Adrenal gland (tissue), 12 donors: ENCODE measurements around the gene OR51Q1. TPM values are rescaled to one million over a fixed set of nuclear protein-coding genes. Genes with fewer than 3 reads are reported as not detected.

Experiments
- DNase-seq, 7 donors: peaks; one replicate each; pipeline ENCODE4 v3.0.0-alpha.2; 2019 to 2020
- H3K27ac ChIP-seq, 5 donors: fragments of 200-600 bp; sonication (generic) in 4 of 5; 1 replicate in 3 of 5; 2 replicates in 2 of 5; pipeline versions ENCODE4 v1.5.1 to v1.8.0; 2016 to 2020; ENCODE audit warnings: mild to moderate bottlenecking in 1 of 5
- H3K27me3 ChIP-seq: fragments of 200-600 bp; 2 replicates; pipeline ENCODE4 v1.8.0; 2021
- H3K36me3 ChIP-seq, 2 donors: fragments of 200-600 bp; replicated peaks in 1 of 2; 1 replicate in 1 of 2; 2 replicates in 1 of 2; pipeline versions ENCODE4 v1.5.1 to v1.8.0; 2018 to 2022
- H3K4me1 ChIP-seq, 2 donors: fragments of 200-600 bp; replicated peaks in 1 of 2; 1 replicate in 1 of 2; 2 replicates in 1 of 2; pipeline versions ENCODE4 v1.5.1 to v1.8.0; 2018 to 2021
- H3K4me3 ChIP-seq, 4 donors: fragments of 200-600 bp; sonication (generic) in 3 of 4; one replicate each; pipeline ENCODE4 v1.5.1; 2016 to 2018
- H3K9me3 ChIP-seq, 3 donors: fragments of 200-600 bp; sonication (generic) in 1 of 3; replicated peaks in 1 of 3; 1 replicate in 2 of 3; 2 replicates in 1 of 3; pipeline versions ENCODE4 v1.5.1 to v1.8.0; 2016 to 2021
- POLR2A ChIP-seq, 2 donors: fragments of 450-650 bp; IDR thresholded peaks; one replicate each; pipeline ENCODE4 v1.6.1; 2017; ENCODE audit warnings: antibody characterized with exemption in 2 of 2, mild to moderate bottlenecking in 2 of 2, moderate library complexity in 1 of 2
- WGBS, 4 donors: extraction: QIAGEN DNeasy Blood & Tissue Kit in 2 of 4; methylation state at CpG; one replicate each; pipeline versions ENCODE4 v1.1.5 to v1.1.7; 2013 to 2017; 5-methylcytosine and 5-hydroxymethylcytosine counted together
- intact Hi-C, 2 donors: fragments of 100-400 bp; cut with DNase I; formaldehyde crosslinking; loops; one replicate each; pipeline versions ENCODE4 v1.14.1 to v1.15.0; 2022 to 2023
- polyA plus RNA-seq, 3 donors: library from polyadenylated mRNA; stranded (reverse); fragments of 200-250 nt in 2 of 3; fragments of 350-450 nt in 1 of 3; fragmentation: Illumina TruSeq in 1 of 3; extraction: RNeasy Lipid Tissue Mini Kit (QIAGEN cat#74804) in 1 of 3; gene quantifications; one replicate each; pipeline ENCODE4 v1.2.3, GENCODE V29; 2013 to 2014
- total RNA-seq, 9 donors: library from RNA; depleted of rRNA in 4 of 9; stranded (reverse); fragments of >200 nt in 4 of 9; fragments of 120-200 nt in 1 of 9; fragmentation: NEBNext Ultra II Directional in 1 of 9; extraction: Animal tissue kit (Norgen Biotek cat#: 25700) in 1 of 9; gene quantifications; one replicate each; pipeline versions ENCODE4 v1.1.0 to v1.2.4, GENCODE V29; 2013 to 2023
- TF ChIP-seq, protein P1 (sequence below), 6 experiments: fragments of 450-650 bp in 4 of 6; fragments of 200-600 bp in 2 of 6; sonication (generic) in 1 of 6; IDR thresholded peaks; 1 replicate in 5 of 6; 2 replicates in 1 of 6; pipeline versions ENCODE4 v1.5.1 to v1.8.0; 2016 to 2021; ENCODE audit warnings: antibody characterized with exemption in 6 of 6, mild to moderate bottlenecking in 2 of 6, moderate library complexity in 1 of 6
- donor health status: healthy with polysubstance abuse.
- donor health status: Bipolar disorder and iron deficiency.
- donor health status: DM: yes; HTN: yes; CAD: no.
- donor health status: DM: no; HTN: no; CAD: no.
- donor health status: DM: no; HTN: no; CAD: no.
- donor health status: DM: yes; HTN: yes; CAD: no.

The OR51Q1 gene
- total and polyA plus RNA-seq, 12 donors, result not detected

DNA sequence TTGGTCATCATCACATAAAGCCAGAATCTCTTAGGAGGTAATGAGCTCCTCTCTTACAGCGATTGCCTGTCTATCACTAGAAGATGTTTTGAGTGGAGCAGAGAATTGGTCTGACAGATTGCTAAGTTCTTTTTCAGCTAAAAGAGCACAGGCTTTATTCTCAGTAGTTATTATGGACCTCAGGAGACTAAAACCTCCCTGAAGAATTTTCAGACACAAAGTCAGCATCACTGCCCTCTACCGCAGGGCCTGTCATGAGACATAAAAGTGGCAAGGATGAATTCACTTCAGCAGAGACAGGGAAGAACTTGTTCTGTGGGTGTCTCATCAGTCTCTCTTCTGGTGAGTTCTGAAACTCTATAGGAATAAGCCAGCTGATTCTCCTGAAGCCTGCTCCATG is 27.1 kb downstream of the OR51Q1 start, which contains the start of gene OR51I2:
OR51I2 (plus strand) TSS at position 301 of the 400 bp plus-strand sequence. CDS start 4,166 bp downstream, outside the sequence.
- TF ChIP-seq, protein P1, sequence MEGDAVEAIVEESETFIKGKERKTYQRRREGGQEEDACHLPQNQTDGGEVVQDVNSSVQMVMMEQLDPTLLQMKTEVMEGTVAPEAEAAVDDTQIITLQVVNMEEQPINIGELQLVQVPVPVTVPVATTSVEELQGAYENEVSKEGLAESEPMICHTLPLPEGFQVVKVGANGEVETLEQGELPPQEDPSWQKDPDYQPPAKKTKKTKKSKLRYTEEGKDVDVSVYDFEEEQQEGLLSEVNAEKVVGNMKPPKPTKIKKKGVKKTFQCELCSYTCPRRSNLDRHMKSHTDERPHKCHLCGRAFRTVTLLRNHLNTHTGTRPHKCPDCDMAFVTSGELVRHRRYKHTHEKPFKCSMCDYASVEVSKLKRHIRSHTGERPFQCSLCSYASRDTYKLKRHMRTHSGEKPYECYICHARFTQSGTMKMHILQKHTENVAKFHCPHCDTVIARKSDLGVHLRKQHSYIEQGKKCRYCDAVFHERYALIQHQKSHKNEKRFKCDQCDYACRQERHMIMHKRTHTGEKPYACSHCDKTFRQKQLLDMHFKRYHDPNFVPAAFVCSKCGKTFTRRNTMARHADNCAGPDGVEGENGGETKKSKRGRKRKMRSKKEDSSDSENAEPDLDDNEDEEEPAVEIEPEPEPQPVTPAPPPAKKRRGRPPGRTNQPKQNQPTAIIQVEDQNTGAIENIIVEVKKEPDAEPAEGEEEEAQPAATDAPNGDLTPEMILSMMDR (IDR thresholded peaks at IDR 0.05), result no peak
- no peak for TF ChIP-seq POLR2A (IDR thresholded peaks at IDR 0.05)
- Histone ChIP-seq H3K4me3 (no peak within 1 kb of the TSS), H3K36me3 (no peaks in the 10 kb centered on the region), H3K9me3 (no peaks in the 10 kb centered on the region), H3K4me1 (no peaks in the 10 kb centered on the region), H3K27me3 (no peaks in the 10 kb centered on the region), H3K27ac (no peak within 1 kb of the TSS)
- DNase-seq, result no peak
- 82 to 100% (median 91%) methylated on average over 2 of the region's 2 CpGs for WGBS, 4 donors
- intact Hi-C loops, result no loop called here

DNA sequence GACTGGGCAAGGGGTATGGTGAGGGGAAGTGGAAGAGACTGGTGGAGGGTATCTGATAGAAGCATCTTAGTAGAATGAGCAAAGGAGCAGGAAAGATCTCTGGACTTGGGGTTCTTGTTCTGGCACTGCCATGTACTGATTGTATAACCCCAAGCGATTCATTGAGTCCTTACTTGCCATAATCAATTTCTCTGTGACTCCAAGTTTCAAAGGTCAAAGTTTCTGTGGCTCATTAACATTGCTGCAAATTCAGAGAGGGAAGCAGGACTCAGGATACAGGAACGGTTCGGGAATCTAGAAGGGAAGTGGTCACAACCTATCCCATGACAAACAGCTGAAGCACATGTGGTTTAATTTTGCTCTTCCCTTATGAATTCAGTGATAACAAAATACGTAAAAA is 27.5 kb downstream of the OR51Q1 start:
- no peaks in the 10 kb centered on the region for H3K36me3 ChIP-seq
- H3K4me1 ChIP-seq, result no peaks in the 10 kb centered on the region
- no peak overlapping the region for H3K27ac ChIP-seq
- intact Hi-C loops, result no loop called here
- TF ChIP-seq, protein P1 (IDR thresholded peaks at IDR 0.05), result no peak
- TF ChIP-seq POLR2A (IDR thresholded peaks at IDR 0.05), result no peak
- no peaks in the 10 kb centered on the region for H3K27me3 ChIP-seq
- DNase-seq, result no peak
- no peaks in the 10 kb centered on the region for H3K9me3 ChIP-seq
- no peak overlapping the region for H3K4me3 ChIP-seq
- WGBS, 4 donors, result 75 to 81% (median 77%) methylated on average over 4 of the region's 4 CpGs

DNA sequence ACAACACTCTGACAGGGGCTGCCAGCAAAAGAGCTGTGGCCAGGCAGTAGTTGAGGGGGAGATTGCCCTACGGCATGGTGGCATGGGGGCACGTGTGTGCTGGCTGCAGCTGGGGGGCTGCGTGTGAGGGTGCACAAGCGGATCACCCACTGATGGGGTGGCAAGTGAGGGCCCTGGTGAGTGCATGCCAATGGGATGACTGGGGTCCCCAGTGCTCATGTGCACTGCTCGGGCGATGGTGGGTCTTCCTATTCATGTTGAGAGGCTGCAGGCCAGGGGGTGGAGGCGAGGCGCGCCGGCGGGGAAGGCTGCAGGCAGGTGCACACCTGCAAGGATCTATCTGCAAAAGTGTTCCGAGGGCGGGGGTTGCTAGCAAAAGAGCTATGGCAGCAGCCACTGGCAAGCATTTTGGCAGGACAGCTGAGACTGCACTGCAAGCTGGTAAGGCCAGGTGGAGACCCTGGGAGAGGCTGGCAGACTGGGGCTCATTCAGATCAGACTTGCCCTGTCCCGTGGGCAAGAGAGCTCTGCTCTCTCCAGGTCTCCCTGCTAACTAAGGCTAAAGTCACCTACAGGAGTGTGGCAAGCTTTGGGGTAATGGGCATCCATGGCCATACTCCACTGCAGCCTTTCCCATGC is 39.2 kb downstream of the OR51Q1 start:
- no peak overlapping the region for H3K27ac ChIP-seq
- 73 to 90% (median 86%) methylated on average over 4 to 14 of the region's 14 CpGs for WGBS, 4 donors
- intact Hi-C loops, result no loop called here
- H3K4me1 ChIP-seq, result no peaks in the 10 kb centered on the region
- H3K27me3 ChIP-seq, result no peaks in the 10 kb centered on the region
- no peaks in the 10 kb centered on the region for H3K36me3 ChIP-seq
- no peaks in the 10 kb centered on the region for H3K9me3 ChIP-seq
- no peak for DNase-seq
- no peak overlapping the region for H3K4me3 ChIP-seq
- TF ChIP-seq, protein P1 (IDR thresholded peaks at IDR 0.05), result no peak
- no peak for TF ChIP-seq POLR2A (IDR thresholded peaks at IDR 0.05)

DNA sequence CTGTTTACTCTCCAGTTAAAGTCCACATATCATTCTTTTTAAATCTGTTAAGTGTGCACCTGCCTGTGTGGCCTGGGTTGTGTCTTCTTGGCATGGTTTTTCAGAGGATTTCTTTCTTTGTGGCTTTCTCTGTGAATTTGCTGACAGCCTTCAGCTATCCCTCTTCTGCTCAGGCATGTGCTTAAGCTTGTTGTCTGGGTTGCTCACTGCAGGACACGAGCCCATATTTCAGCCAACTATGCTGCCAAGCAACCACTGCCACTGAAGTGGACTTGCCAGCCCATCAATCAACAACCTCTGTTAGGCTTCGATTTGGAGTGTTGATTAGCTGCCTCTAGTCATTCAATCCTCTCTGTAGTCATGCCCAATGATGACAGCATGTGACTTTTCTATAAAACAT is 45.6 kb downstream of the OR51Q1 start:
- no peaks in the 10 kb centered on the region for H3K4me1 ChIP-seq
- H3K36me3 ChIP-seq, result no peaks in the 10 kb centered on the region
- no peak for TF ChIP-seq POLR2A (IDR thresholded peaks at IDR 0.05)
- TF ChIP-seq, protein P1 (IDR thresholded peaks at IDR 0.05), result no peak
- no peaks in the 10 kb centered on the region for H3K27me3 ChIP-seq
- no peak overlapping the region for H3K4me3 ChIP-seq
- no peak for DNase-seq
- H3K9me3 ChIP-seq, result no peaks in the 10 kb centered on the region
- intact Hi-C loops, result no loop called here
- 31 to 54% (median 41%) methylated on average over 2 of the region's 2 CpGs for WGBS, 4 donors
- no peak overlapping the region for H3K27ac ChIP-seq

Other genes starting within 250 kb of the OR51Q1 start
- not detected for gene OR51V1, start 221.4 kb upstream of the OR51Q1 start, total RNA-seq
- gene OR51V1, start 221.4 kb upstream of the OR51Q1 start, polyA plus RNA-seq, result not detected
- gene HBB, start 195.0 kb upstream of the OR51Q1 start, total RNA-seq, result 100 to 1,000 TPM in 2 of 9 donors, 10 to 100 TPM in 4, 1 to 10 TPM in 3; 1.1 to 794 (median 10.5) TPM
- gene HBB, start 195.0 kb upstream of the OR51Q1 start, polyA plus RNA-seq, result 10 to 100 TPM in 1 of 3 donors, 1 to 10 TPM in 2; 1.3 to 23.8 (median 8.0) TPM
- 1 to 10 TPM in 1 of 9 donors, under 1 TPM in 2, not detected in 6; 0.53 to 2.1 (median 0.83) TPM for gene HBD, start 187.6 kb upstream of the OR51Q1 start, total RNA-seq
- gene HBD, start 187.6 kb upstream of the OR51Q1 start, polyA plus RNA-seq, result not detected
- 10 to 100 TPM in 1 of 9 donors, 1 to 10 TPM in 2, not detected in 6; 3.6 to 22.7 (median 3.8) TPM for gene HBG1, start 172.3 kb upstream of the OR51Q1 start, total RNA-seq
- gene HBG1, start 172.3 kb upstream of the OR51Q1 start, polyA plus RNA-seq, result not detected
- gene HBG2, start 167.3 kb upstream of the OR51Q1 start, total RNA-seq, result 1,000 to 10,000 TPM in 1 of 9 donors, 10 to 100 TPM in 2, under 1 TPM in 1, not detected in 5; 0.78 to 9,973 (median 12.5) TPM
- gene HBG2, start 167.3 kb upstream of the OR51Q1 start, polyA plus RNA-seq, result under 1 TPM in 1 of 3 donors, not detected in 2; 0.51 TPM
- gene HBE1, start 152.2 kb upstream of the OR51Q1 start, total RNA-seq, result 10 to 100 TPM in 1 of 9 donors, 1 to 10 TPM in 2, not detected in 6; 3.6 to 42.8 (median 3.7) TPM
- under 1 TPM in 2 of 3 donors, not detected in 1; 0.16 to 0.24 TPM for gene HBE1, start 152.2 kb upstream of the OR51Q1 start, polyA plus RNA-seq
- gene OR51B4, start 120.2 kb upstream of the OR51Q1 start, total RNA-seq, result under 1 TPM in 3 of 9 donors, not detected in 6; 0.28 to 0.78 (median 0.34) TPM
- not detected for gene OR51B4, start 120.2 kb upstream of the OR51Q1 start, polyA plus RNA-seq
- gene OR51B2, start 97.8 kb upstream of the OR51Q1 start, total RNA-seq, result 1 to 10 TPM in 1 of 9 donors, under 1 TPM in 1, not detected in 7; 0.33 to 1.3 TPM
- gene OR51B2, start 97.8 kb upstream of the OR51Q1 start, polyA plus RNA-seq, result not detected
- 1 to 10 TPM in 1 of 9 donors, under 1 TPM in 5, not detected in 3; 0.32 to 2.9 (median 0.53) TPM for gene OR51B5, start 78.6 kb upstream of the OR51Q1 start, total RNA-seq
- under 1 TPM in 2 of 3 donors, not detected in 1; 0.16 TPM for gene OR51B5, start 78.6 kb upstream of the OR51Q1 start, polyA plus RNA-seq
- not detected for gene OR51B6, start 70.6 kb upstream of the OR51Q1 start, total RNA-seq
- gene OR51B6, start 70.6 kb upstream of the OR51Q1 start, polyA plus RNA-seq, result not detected
- not detected for gene OR51M1, start 38.3 kb upstream of the OR51Q1 start, total RNA-seq
- gene OR51M1, start 38.3 kb upstream of the OR51Q1 start, polyA plus RNA-seq, result not detected
- gene OR51I1, start 19.4 kb downstream of the OR51Q1 start, total RNA-seq, result under 1 TPM in 3 of 9 donors, not detected in 6; 0.34 to 0.94 (median 0.61) TPM
- not detected for gene OR51I1, start 19.4 kb downstream of the OR51Q1 start, polyA plus RNA-seq
- not detected for gene OR51I2, start 27.2 kb downstream of the OR51Q1 start, total RNA-seq
- gene OR51I2, start 27.2 kb downstream of the OR51Q1 start, polyA plus RNA-seq, result not detected
- not detected for gene OR52D1, start 66.6 kb downstream of the OR51Q1 start, total RNA-seq
- not detected for gene OR52D1, start 66.6 kb downstream of the OR51Q1 start, polyA plus RNA-seq
- under 1 TPM in 6 of 9 donors, not detected in 3; 0.25 to 0.67 (median 0.48) TPM for gene UBQLN3, start 87.8 kb downstream of the OR51Q1 start, total RNA-seq
- not detected for gene UBQLN3, start 87.8 kb downstream of the OR51Q1 start, polyA plus RNA-seq
- gene UBQLNL, start 94.6 kb downstream of the OR51Q1 start, total RNA-seq, result 1 to 10 TPM in 3 of 9 donors, under 1 TPM in 5, not detected in 1; 0.29 to 1.4 (median 0.65) TPM
- 1 to 10 TPM in 2 of 3 donors, under 1 TPM in 1; 0.26 to 1.1 (median 1.0) TPM for gene UBQLNL, start 94.6 kb downstream of the OR51Q1 start, polyA plus RNA-seq
- gene OR52H1, start 126.4 kb downstream of the OR51Q1 start, total RNA-seq, result 1 to 10 TPM in 2 of 9 donors, under 1 TPM in 2, not detected in 5; 0.22 to 1.6 (median 0.69) TPM
- gene OR52H1, start 126.4 kb downstream of the OR51Q1 start, polyA plus RNA-seq, result not detected
- not detected for gene OR52B6, start 158.8 kb downstream of the OR51Q1 start, total RNA-seq
- not detected for gene OR52B6, start 158.8 kb downstream of the OR51Q1 start, polyA plus RNA-seq
- gene TRIM6, start 174.5 kb downstream of the OR51Q1 start, total RNA-seq, result 10 to 100 TPM in 1 of 9 donors, 1 to 10 TPM in 8; 2.9 to 29.3 (median 5.3) TPM
- gene TRIM6, start 174.5 kb downstream of the OR51Q1 start, polyA plus RNA-seq, result 1 to 10 TPM; 2.3 to 6.0 (median 3.6) TPM
- 10 to 100 TPM in 7 of 9 donors, 1 to 10 TPM in 2; 5.9 to 22.1 (median 12.0) TPM for gene TRIM34, start 202.9 kb downstream of the OR51Q1 start, total RNA-seq
- 10 to 100 TPM in 1 of 3 donors, 1 to 10 TPM in 2; 5.0 to 11.2 (median 7.6) TPM for gene TRIM34, start 202.9 kb downstream of the OR51Q1 start, polyA plus RNA-seq